ENCODE results near the gene SEMA4B. TPM values are rescaled to one million over a fixed set of nuclear protein-coding genes. Genes with fewer than 3 reads are reported as not detected.

Gene SEMA4B
- total and polyA plus RNA-seq, 2 experiments from 2014 or later, result 3.6 to 4.5 TPM

DNA sequence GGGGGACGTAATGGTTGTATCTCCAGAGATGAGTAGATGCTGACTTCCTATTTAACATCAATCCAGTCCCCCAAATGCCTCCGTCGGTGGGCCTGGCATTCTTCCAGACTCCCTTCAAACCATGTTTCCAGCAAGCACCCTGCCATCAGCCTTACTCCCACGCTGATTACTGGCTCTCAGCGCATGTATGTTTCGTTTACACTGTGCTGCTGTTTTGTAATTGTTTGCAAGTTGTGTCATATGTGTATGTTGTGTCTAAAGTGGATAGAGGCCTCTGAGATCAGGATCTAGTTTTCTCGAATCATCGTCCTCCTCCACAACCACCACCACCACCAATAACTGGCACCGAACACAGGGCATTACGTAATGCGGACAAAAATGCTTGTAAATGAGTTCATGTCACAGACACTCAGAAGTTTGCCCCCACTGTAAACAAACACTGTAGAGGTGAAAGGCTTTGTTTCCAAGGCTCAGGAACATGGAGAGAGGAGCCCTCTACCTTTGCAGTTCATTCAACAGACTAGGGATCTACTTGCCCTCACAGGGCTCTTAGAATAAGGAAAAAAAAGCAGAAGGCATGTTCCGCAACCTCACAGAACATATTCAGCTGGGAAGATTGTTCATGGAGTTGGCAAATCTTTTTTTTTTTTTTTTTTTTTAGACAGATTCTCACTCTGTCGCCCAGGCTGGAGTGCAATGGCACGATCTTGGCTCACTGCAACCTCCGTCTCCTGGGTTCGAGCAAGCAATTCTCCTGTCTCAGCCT is 46.1 kb upstream of the SEMA4B start:
- Histone ChIP-seq H3K9me2 (ENCODE audit: insufficient read depth) (no peaks in the 10 kb centered on the region), H3K9ac (no peak overlapping the region), H3K4me1 (ENCODE audit: insufficient read depth) (peaks cover 8% of the 10 kb centered on the region), H3K36me3 (ENCODE audit: low read depth) (no peaks in the 10 kb centered on the region), H2AFZ (no peak overlapping the region), H3K79me2 (ENCODE audit: insufficient read depth) (no peaks in the 10 kb centered on the region), H3K27ac (no peak overlapping the region), H3K4me2 (ENCODE audit: unreplicated experiment) (no peak overlapping the region), H3K27me3 (replicated peaks; ENCODE audit: insufficient read depth) (no peaks in the 10 kb centered on the region), H3K9me3 (ENCODE audit: low read depth) (no peaks in the 10 kb centered on the region), H3F3A (ENCODE audit: insufficient read depth) (no peaks in the 10 kb centered on the region), H4K20me1 (ENCODE audit: insufficient read depth) (no peaks in the 10 kb centered on the region), H3K4me3 (no peak overlapping the region)
- 69 to 76% methylated on average over 15 to 16 of the region's 16 CpGs for WGBS, 2 experiments (ENCODE audit: low coverage in 1 of 2, low lambda C conversion rate in 2 of 2, missing lambda C conversion rate in 2 of 2)
- in situ Hi-C loops (cut with MboI), result no loop called here
- TF ChIP-seq EZH2phosphoT487 (IDR thresholded peaks at IDR 0.05; ENCODE audit: insufficient read depth, low read depth) (no peak), EZH2 (IDR thresholded peaks at IDR 0.05; ENCODE audit: insufficient read depth, poor library complexity, severe bottlenecking) (no peak)
- DNase-seq, result peak; percentile 64

DNA sequence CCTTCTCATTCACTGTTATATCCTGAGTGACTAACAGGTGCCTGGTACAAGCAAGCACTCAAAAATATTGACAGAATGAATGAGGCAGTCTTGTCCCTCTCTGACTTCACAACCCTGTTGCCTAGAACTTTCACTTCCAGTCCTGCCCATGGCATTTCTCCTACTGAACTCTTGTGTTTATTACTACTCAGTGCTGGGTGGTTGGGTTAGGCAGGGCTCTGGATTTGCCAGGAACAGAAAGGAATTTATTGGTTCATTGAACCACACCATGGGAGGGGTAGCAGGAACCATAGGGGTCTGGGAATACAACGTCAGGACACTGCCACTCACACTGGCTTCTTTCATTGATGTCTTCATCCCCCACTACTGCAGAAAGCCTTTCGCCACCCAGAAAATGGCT is 41.9 kb upstream of the SEMA4B start:
- no peak overlapping the region for H3K4me3 ChIP-seq
- in situ Hi-C loops (cut with MboI), result no loop called here
- H3K4me1 ChIP-seq (ENCODE audit: insufficient read depth), result peaks cover 8% of the 10 kb centered on the region

GRCh38 chr15:90160781-90161727 is 40.1 kb upstream of the SEMA4B start:
- 78 to 80% methylated on average over 14 of the region's 14 CpGs for WGBS, 2 experiments (ENCODE audit: low coverage in 1 of 2, low lambda C conversion rate in 2 of 2, missing lambda C conversion rate in 2 of 2)
- no peak overlapping the region for H3K4me2 ChIP-seq (ENCODE audit: unreplicated experiment)
- peaks cover 18% of the 10 kb centered on the region for H3F3A ChIP-seq (ENCODE audit: insufficient read depth)
- no peaks in the 10 kb centered on the region for H3K27me3 ChIP-seq (replicated peaks; ENCODE audit: insufficient read depth)
- no peak overlapping the region for H3K4me3 ChIP-seq
- H3K9ac ChIP-seq, result no peak overlapping the region
- H2AFZ ChIP-seq, result no peak overlapping the region
- H3K36me3 ChIP-seq (ENCODE audit: low read depth), result no peaks in the 10 kb centered on the region
- TF ChIP-seq EZH2phosphoT487 (IDR thresholded peaks at IDR 0.05; ENCODE audit: insufficient read depth, low read depth) (no peak), EZH2 (IDR thresholded peaks at IDR 0.05; ENCODE audit: insufficient read depth, poor library complexity, severe bottlenecking) (no peak)
- in situ Hi-C loops (cut with MboI), result loop anchor here (5.0 kb wide), 1 partner anchor 56 kb away; no protein-coding TSS in a partner anchor
- no peaks in the 10 kb centered on the region for H4K20me1 ChIP-seq (ENCODE audit: insufficient read depth)
- H3K9me2 ChIP-seq (ENCODE audit: insufficient read depth), result no peaks in the 10 kb centered on the region
- no peaks in the 10 kb centered on the region for H3K79me2 ChIP-seq (ENCODE audit: insufficient read depth)
- no peak for DNase-seq
- no peaks in the 10 kb centered on the region for H3K9me3 ChIP-seq (ENCODE audit: low read depth)
- H3K4me1 ChIP-seq (ENCODE audit: insufficient read depth), result peaks cover 17% of the 10 kb centered on the region
- no peak overlapping the region for H3K27ac ChIP-seq

More for the DNA sequence above, 41.9 kb upstream of the SEMA4B start:
- WGBS, 2 experiments (ENCODE audit: low coverage in 1 of 2, low lambda C conversion rate in 2 of 2, missing lambda C conversion rate in 2 of 2), result 93 to 98% methylated on average over 2 of the region's 2 CpGs
- H3F3A ChIP-seq (ENCODE audit: insufficient read depth), result peaks cover 3% of the 10 kb centered on the region
- no peaks in the 10 kb centered on the region for H4K20me1 ChIP-seq (ENCODE audit: insufficient read depth)
- H3K36me3 ChIP-seq (ENCODE audit: low read depth), result no peaks in the 10 kb centered on the region
- H2AFZ ChIP-seq, result no peak overlapping the region
- no peaks in the 10 kb centered on the region for H3K9me3 ChIP-seq (ENCODE audit: low read depth)
- H3K4me2 ChIP-seq (ENCODE audit: unreplicated experiment), result no peak overlapping the region
- DNase-seq, result no peak
- no peak overlapping the region for H3K27ac ChIP-seq
- H3K27me3 ChIP-seq (replicated peaks; ENCODE audit: insufficient read depth), result no peaks in the 10 kb centered on the region
- no peak overlapping the region for H3K9ac ChIP-seq
- H3K9me2 ChIP-seq (ENCODE audit: insufficient read depth), result no peaks in the 10 kb centered on the region
- TF ChIP-seq EZH2phosphoT487 (IDR thresholded peaks at IDR 0.05; ENCODE audit: insufficient read depth, low read depth) (no peak), EZH2 (IDR thresholded peaks at IDR 0.05; ENCODE audit: insufficient read depth, poor library complexity, severe bottlenecking) (no peak)
- H3K79me2 ChIP-seq (ENCODE audit: insufficient read depth), result no peaks in the 10 kb centered on the region

DNA sequence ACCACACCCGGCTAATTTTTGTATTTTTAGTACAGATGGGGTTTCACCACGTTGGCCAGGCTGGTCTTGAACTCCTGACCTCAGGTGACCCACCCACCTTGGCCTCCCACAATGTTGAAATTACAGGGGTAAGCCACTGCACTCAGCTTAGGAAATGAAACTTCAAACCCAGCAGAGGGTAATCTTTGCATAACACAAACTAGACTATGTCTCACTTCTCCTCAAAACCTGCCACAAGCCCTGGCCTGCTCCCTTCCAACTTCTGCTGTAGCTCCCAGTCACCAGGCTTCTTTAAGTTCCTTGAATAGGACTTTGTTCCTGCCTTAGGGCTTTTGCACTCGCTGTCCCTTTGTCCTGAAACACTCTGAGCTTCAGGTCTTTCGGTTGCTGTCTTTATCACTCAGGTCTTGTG is 39.2 kb upstream of the SEMA4B start:
- TF ChIP-seq EZH2phosphoT487 (IDR thresholded peaks at IDR 0.05; ENCODE audit: insufficient read depth, low read depth), result no peak
- no peak for TF ChIP-seq EZH2 (IDR thresholded peaks at IDR 0.05; ENCODE audit: insufficient read depth, poor library complexity, severe bottlenecking)
- no peak overlapping the region for H3K4me3 ChIP-seq
- peaks cover 21% of the 10 kb centered on the region for H3K4me1 ChIP-seq (ENCODE audit: insufficient read depth)
- H3K27ac ChIP-seq, result no peak overlapping the region
- no peaks in the 10 kb centered on the region for H3K9me3 ChIP-seq (ENCODE audit: low read depth)
- DNase-seq, result no peak
- no peaks in the 10 kb centered on the region for H3K79me2 ChIP-seq (ENCODE audit: insufficient read depth)
- no peaks in the 10 kb centered on the region for H3K27me3 ChIP-seq (replicated peaks; ENCODE audit: insufficient read depth)
- 84 to 88% methylated on average over 4 of the region's 4 CpGs for WGBS, 2 experiments (ENCODE audit: low coverage in 1 of 2, low lambda C conversion rate in 2 of 2, missing lambda C conversion rate in 2 of 2)
- H2AFZ ChIP-seq, result no peak overlapping the region
- H3K4me2 ChIP-seq (ENCODE audit: unreplicated experiment), result no peak overlapping the region
- in situ Hi-C loops (cut with MboI), result loop anchor here (5.0 kb wide), 1 partner anchor 55 kb away; no protein-coding TSS in a partner anchor
- no peaks in the 10 kb centered on the region for H3K9me2 ChIP-seq (ENCODE audit: insufficient read depth)
- H3K36me3 ChIP-seq (ENCODE audit: low read depth), result no peaks in the 10 kb centered on the region
- peaks cover 24% of the 10 kb centered on the region for H3F3A ChIP-seq (ENCODE audit: insufficient read depth)
- no peaks in the 10 kb centered on the region for H4K20me1 ChIP-seq (ENCODE audit: insufficient read depth)
- no peak overlapping the region for H3K9ac ChIP-seq

Measured in GM23248 (cell line).